MM.1S (cell line): ENCODE data around the gene LY6G6C.

Experiments used
- DNase-seq: peaks from one replicate; pipeline ENCODE4 v3.0.0-alpha.2; 2015
- H2AFZ ChIP-seq: fragments of 300-600 bp; sonication (generic); 2 replicates; pipeline ENCODE4 v1.6.0; 2016; ENCODE audit warnings: antibody characterized with exemption, low read length
- H3F3A ChIP-seq: fragments of 300-600 bp; sonication (generic); 2 replicates; pipeline ENCODE4 v1.6.1; 2016; ENCODE audit warnings: mild to moderate bottlenecking, antibody characterized with exemption, low read length, moderate library complexity, mixed read lengths; ENCODE audit not compliant: insufficient read depth
- H3K27ac ChIP-seq: fragments of 300-600 bp; sonication (generic); 2 replicates; pipeline ENCODE4 v1.5.1; 2016; ENCODE audit warnings: mild to moderate bottlenecking, low read length
- H3K27me3 ChIP-seq: fragments of 300-600 bp; sonication (generic); replicated peaks from 2 replicates; pipeline ENCODE4 v1.6.0; 2016; ENCODE audit warnings: low read length; ENCODE audit not compliant: insufficient read depth
- H3K36me3 ChIP-seq: fragments of 300-600 bp; sonication (generic); replicated peaks from 2 replicates; pipeline ENCODE4 v1.6.1; 2016; ENCODE audit warnings: mild to moderate bottlenecking, low read length, mixed read lengths; ENCODE audit not compliant: insufficient read depth
- H3K4me1 ChIP-seq: fragments of 300-600 bp; sonication (generic); 2 replicates; pipeline ENCODE4 v1.6.1; 2016; ENCODE audit warnings: low read length, mixed read lengths
- H3K4me2 ChIP-seq: fragments of 300-600 bp; sonication (generic); 2 replicates; pipeline ENCODE4 v1.6.0; 2016; ENCODE audit warnings: low read depth, low read length
- H3K4me3 ChIP-seq: fragments of 300-600 bp; sonication (generic); 2 replicates; pipeline ENCODE4 v1.5.1; 2016; ENCODE audit warnings: low read length, mixed read lengths
- H3K79me2 ChIP-seq: fragments of 300-600 bp; sonication (generic); 2 replicates; pipeline ENCODE4 v1.6.1; 2016; ENCODE audit warnings: mixed run types, low read length, mixed read lengths
- H3K9ac ChIP-seq: fragments of 300-600 bp; sonication (generic); 2 replicates; pipeline ENCODE4 v1.6.1; 2016; ENCODE audit warnings: low read length, mixed read lengths
- H3K9me2 ChIP-seq: fragments of 300-600 bp; sonication (generic); replicated peaks from 2 replicates; pipeline ENCODE4 v1.6.1; 2016; ENCODE audit warnings: mild to moderate bottlenecking, low read length, mixed read lengths; ENCODE audit not compliant: insufficient read depth
- H3K9me3 ChIP-seq: fragments of 300-600 bp; sonication (generic); replicated peaks from 2 replicates; pipeline ENCODE4 v1.6.1; 2016; ENCODE audit warnings: mild to moderate bottlenecking, low read length, mixed read lengths; ENCODE audit not compliant: insufficient read depth
- H4K20me1 ChIP-seq: fragments of 300-600 bp; sonication (generic); 2 replicates; pipeline ENCODE4 v1.6.1; 2016; ENCODE audit warnings: mild to moderate bottlenecking, low read length, moderate library complexity, mixed read lengths; ENCODE audit not compliant: insufficient read depth
- EZH2 ChIP-seq: fragments of 300-600 bp; sonication (generic); optimal IDR thresholded peaks from 2 replicates; pipeline ENCODE3; 2017; ENCODE audit warnings: low read depth, mild to moderate bottlenecking, antibody characterized with exemption, low read length, mixed read lengths
- EZH2phosphoT487 ChIP-seq: fragments of 300-600 bp; sonication (generic); IDR thresholded peaks from 2 replicates; pipeline ENCODE4 v1.6.1; 2018; ENCODE audit warnings: antibody characterized with exemption, low read length
- TF ChIP-seq, protein P1 (sequence below): fragments of 300-600 bp; sonication (generic); IDR thresholded peaks from 2 replicates; pipeline ENCODE4 v1.5.1; 2016; ENCODE audit warnings: antibody characterized with exemption, low read length, mixed read lengths

LY6G6C gene

GRCh38 chr6:31727717-31728671, 6.4 kb upstream of the LY6G6C start:
- TF ChIP-seq, protein P1, sequence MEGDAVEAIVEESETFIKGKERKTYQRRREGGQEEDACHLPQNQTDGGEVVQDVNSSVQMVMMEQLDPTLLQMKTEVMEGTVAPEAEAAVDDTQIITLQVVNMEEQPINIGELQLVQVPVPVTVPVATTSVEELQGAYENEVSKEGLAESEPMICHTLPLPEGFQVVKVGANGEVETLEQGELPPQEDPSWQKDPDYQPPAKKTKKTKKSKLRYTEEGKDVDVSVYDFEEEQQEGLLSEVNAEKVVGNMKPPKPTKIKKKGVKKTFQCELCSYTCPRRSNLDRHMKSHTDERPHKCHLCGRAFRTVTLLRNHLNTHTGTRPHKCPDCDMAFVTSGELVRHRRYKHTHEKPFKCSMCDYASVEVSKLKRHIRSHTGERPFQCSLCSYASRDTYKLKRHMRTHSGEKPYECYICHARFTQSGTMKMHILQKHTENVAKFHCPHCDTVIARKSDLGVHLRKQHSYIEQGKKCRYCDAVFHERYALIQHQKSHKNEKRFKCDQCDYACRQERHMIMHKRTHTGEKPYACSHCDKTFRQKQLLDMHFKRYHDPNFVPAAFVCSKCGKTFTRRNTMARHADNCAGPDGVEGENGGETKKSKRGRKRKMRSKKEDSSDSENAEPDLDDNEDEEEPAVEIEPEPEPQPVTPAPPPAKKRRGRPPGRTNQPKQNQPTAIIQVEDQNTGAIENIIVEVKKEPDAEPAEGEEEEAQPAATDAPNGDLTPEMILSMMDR, result no peak
- TF ChIP-seq EZH2phosphoT487 (no peak), EZH2 (no peak)
- peak; percentile 73 for DNase-seq
- Histone ChIP-seq H3K4me2 (peak overlapping the region; percentile 93), H3K9me3 (no peaks in the 10 kb centered on the region), H3K9me2 (no peaks in the 10 kb centered on the region), H3K4me3 (no peak overlapping the region; the same call in 1 of the 2 replicates), H3K27ac (peak overlapping the region; percentile 86), H3F3A (peaks cover 55% of the 10 kb centered on the region), H3K9ac (peak overlapping the region; percentile 30; the same call in 1 of the 2 replicates), H2AFZ (peak overlapping the region; percentile 44; the same call in 1 of the 2 replicates), H3K79me2 (peaks cover 16% of the 10 kb centered on the region), H3K4me1 (peaks cover 29% of the 10 kb centered on the region), H3K27me3 (no peaks in the 10 kb centered on the region), H3K36me3 (no peaks in the 10 kb centered on the region; the same call in none of the 2 replicates), H4K20me1 (no peaks in the 10 kb centered on the region)

- Histone ChIP-seq H3K4me1 (peaks cover 29% of the 10 kb centered on the region), H3K9me2 (no peaks in the 10 kb centered on the region), H3K4me3 (no peak overlapping the region), H3K79me2 (peaks cover 12% of the 10 kb centered on the region; the same call in 1 of the 2 replicates), H2AFZ (peak overlapping the region; percentile 44), H3K27me3 (no peaks in the 10 kb centered on the region), H3K27ac (peak overlapping the region; percentile 86), H3K36me3 (no peaks in the 10 kb centered on the region; the same call in 1 of the 2 replicates), H3K4me2 (peak overlapping the region; percentile 93), H3F3A (peaks cover 52% of the 10 kb centered on the region), H4K20me1 (no peaks in the 10 kb centered on the region), H3K9ac (peak overlapping the region; percentile 45; the same call in 1 of the 2 replicates), H3K9me3 (no peaks in the 10 kb centered on the region)
- no peak for DNase-seq
- no peak for TF ChIP-seq EZH2phosphoT487
Observed at GRCh38 chr6:31727034-31727716, 5.6 kb upstream of the LY6G6C start.

DNA sequence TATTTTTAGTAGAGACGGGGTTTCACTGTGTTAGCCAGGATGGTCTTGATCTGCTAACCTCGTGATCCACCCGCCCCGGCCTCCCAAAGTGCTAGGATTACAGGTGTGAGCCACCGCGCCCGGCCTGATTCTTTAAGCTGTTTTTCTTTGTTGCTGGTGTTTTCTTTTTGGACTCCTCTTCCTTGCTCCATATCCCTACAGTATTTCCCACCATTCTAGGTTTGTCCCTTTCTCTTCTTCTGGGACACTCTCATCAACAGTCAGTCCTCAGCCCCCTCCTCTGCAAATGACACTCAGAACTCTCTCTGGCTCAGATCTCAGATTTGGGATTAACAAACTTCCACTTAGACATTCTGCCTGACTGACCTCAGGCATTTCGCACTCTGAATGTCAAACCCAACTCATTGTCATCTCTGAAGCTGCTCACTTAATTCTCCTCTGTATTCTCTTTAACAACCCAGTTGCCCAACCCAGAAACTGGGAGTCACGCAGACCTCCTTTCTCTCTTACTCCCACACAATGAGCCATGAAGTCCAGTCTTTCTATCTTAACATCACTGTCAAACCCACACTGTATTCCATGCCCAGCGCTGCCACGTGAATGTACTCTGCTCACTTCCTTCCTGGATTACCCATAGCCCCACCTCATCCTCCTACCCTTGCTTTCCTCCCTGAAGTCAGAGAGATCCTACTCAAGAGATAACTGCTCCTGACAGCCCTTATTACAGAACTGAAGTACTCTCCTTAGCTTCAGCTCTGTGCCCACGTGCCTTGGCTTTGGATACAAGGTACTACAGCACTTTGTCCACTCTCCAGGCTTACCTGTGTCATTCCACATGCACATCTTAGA, 4.2 kb upstream of the LY6G6C start:
- Histone ChIP-seq H3K4me2 (no peak overlapping the region), H3F3A (peaks cover 38% of the 10 kb centered on the region), H3K27me3 (no peaks in the 10 kb centered on the region), H4K20me1 (no peaks in the 10 kb centered on the region), H3K27ac (no peak overlapping the region), H3K79me2 (peaks cover 8% of the 10 kb centered on the region; the same call in 1 of the 2 replicates), H3K4me3 (no peak overlapping the region), H3K4me1 (peaks cover 29% of the 10 kb centered on the region), H3K9ac (no peak overlapping the region), H2AFZ (no peak overlapping the region), H3K9me2 (no peaks in the 10 kb centered on the region), H3K36me3 (no peaks in the 10 kb centered on the region), H3K9me3 (no peaks in the 10 kb centered on the region)
- DNase-seq, result no peak
- no peak for TF ChIP-seq EZH2
- TF ChIP-seq, protein P1, result no peak
- TF ChIP-seq EZH2phosphoT487, result no peak
